Common myeloid progenitor, CD34-positive (primary cell): Measurements from ENCODE around the gene HAX1.
"Not testable (repeated sequence)": the region's sequence is repeated elsewhere in the genome, so short reads cannot be mapped to it uniquely, and the experiment has no call there.

Source experiments
- CTCF ChIA-PET: fragments of 350-600 bp; sonication (Branson Sonifier 250); formaldehyde crosslinking; loops from one replicate; lab custom pipeline; 2021; ENCODE audit warnings: antibody characterized with exemption; lab: Charles Lee
- POLR2A ChIA-PET: fragments of 350-600 bp; sonication (Branson Sonifier 250); formaldehyde crosslinking; loops from one replicate; lab custom pipeline; 2021; ENCODE audit warnings: antibody characterized with exemption; lab: Charles Lee
- DNase-seq, 3 donors: peaks; one replicate each; pipeline versions ENCODE4 v3.0.0 to v3.0.0-alpha.2; 2013
- H3K27ac ChIP-seq, 2 experiments: 1 replicate in 1 of 2; 2 replicates in 1 of 2; pipeline ENCODE4 v1.7.0; 2013; ENCODE audit warnings: inconsistent platforms in 2 of 2, low read length in 2 of 2, mild to moderate bottlenecking in 2 of 2, low read depth in 1 of 2, moderate library complexity in 1 of 2; ENCODE audit not compliant: severe bottlenecking in 2 of 2, insufficient read depth in 1 of 2, poor library complexity in 1 of 2
- H3K27me3 ChIP-seq, 5 experiments: replicated peaks in 2 of 5; 1 replicate in 3 of 5; 2 replicates in 2 of 5; pipeline versions ENCODE4 v1.6.1 to v1.7.0; 2013; ENCODE audit warnings: low read length in 4 of 5, mild to moderate bottlenecking in 2 of 5, moderate library complexity in 2 of 5, inconsistent platforms in 1 of 5; ENCODE audit not compliant: insufficient read depth in 5 of 5, control insufficient read depth in 4 of 5
- H3K36me3 ChIP-seq, 4 experiments: 1 replicate in 2 of 4; 2 replicates in 2 of 4; pipeline versions ENCODE4 v1.6.1 to v1.7.0; 2013; ENCODE audit warnings: low read length in 3 of 4, control low read depth in 1 of 4, mild to moderate bottlenecking in 1 of 4; ENCODE audit not compliant: control insufficient read depth in 4 of 4, insufficient read depth in 4 of 4
- H3K4me1 ChIP-seq, 4 experiments: 1 replicate in 3 of 4; 2 replicates in 1 of 4; pipeline versions ENCODE4 v1.6.1 to v1.7.1; 2013; ENCODE audit warnings: low read length in 3 of 4, mild to moderate bottlenecking in 3 of 4, control low read depth in 1 of 4, inconsistent platforms in 1 of 4, moderate library complexity in 1 of 4; ENCODE audit not compliant: control insufficient read depth in 4 of 4, insufficient read depth in 4 of 4; ENCODE audit errors: control extremely low read depth in 1 of 4
- H3K4me3 ChIP-seq, 7 experiments: 1 replicate in 4 of 7; 2 replicates in 3 of 7; pipeline versions ENCODE4 v1.5.1 to v1.7.0; 2013; ENCODE audit warnings: mild to moderate bottlenecking in 7 of 7, low read length in 6 of 7, moderate library complexity in 6 of 7, inconsistent platforms in 2 of 7, low read depth in 2 of 7, control low read depth in 1 of 7; ENCODE audit not compliant: insufficient read depth in 4 of 7, control insufficient read depth in 1 of 7; ENCODE audit errors: extremely low read depth in 1 of 7
- H3K9me3 ChIP-seq, 5 experiments: 1 replicate in 4 of 5; 2 replicates in 1 of 5; pipeline versions ENCODE4 v1.6.1 to v1.7.1; 2013; ENCODE audit warnings: low read length in 4 of 5, mild to moderate bottlenecking in 2 of 5, inconsistent platforms in 1 of 5, low read depth in 1 of 5, moderate library complexity in 1 of 5; ENCODE audit not compliant: control insufficient read depth in 4 of 5, insufficient read depth in 2 of 5; ENCODE audit errors: control extremely low read depth in 1 of 5
- WGBS: methylation state at CpG from one replicate; pipeline ENCODE4 v1.1.5; 2013; ENCODE audit not compliant: insufficient coverage; 5-methylcytosine and 5-hydroxymethylcytosine counted together

The HAX1 gene

DNA sequence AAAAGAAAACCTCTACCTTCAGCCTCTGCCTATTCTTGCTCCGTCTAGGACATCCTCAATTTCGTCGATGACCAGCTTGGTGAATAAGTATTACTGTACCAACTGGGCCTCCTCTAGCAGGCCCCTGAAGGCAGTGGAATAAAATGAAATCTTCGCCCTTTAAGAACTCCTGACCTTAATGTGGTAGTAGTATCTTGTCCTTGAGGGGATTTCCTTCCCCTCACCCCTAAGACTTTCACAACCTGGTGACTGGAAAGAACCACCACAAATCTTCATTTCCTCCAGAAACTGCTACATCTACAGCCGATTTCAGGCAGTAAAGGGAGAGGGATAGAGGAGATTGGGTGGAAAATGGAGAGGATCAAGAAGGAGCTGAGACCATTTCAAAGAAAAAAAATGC, 1.6 kb upstream of the HAX1 start:
- Histone ChIP-seq H3K9me3 (no peaks in the 10 kb centered on the region), H3K4me1 (peaks cover 0 to 19% (median 17%) of the 10 kb centered on the region in 4 experiments), H3K27me3 (no peaks in the 10 kb centered on the region), H3K27ac (peak overlapping the region; percentile 33 to 93), H3K4me3 (no peak overlapping the region), H3K36me3 (peaks cover 11 to 56% (median 38%) of the 10 kb centered on the region in 4 experiments)
- ChIA-PET CTCF (interaction anchor here (0.7 to 4.1 kb wide), 9 partner anchors 8 to 80 kb away, joined by 3 to 28 read pairs (median 5); no protein-coding TSS in a partner anchor), POLR2A (interaction anchor here (0.7 to 1.1 kb wide), 2 partner anchors 40 to 67 kb away, joined by 3 read pairs; no protein-coding TSS in a partner anchor)
- no CpG with 5 or more reads among the region's 5 CpGs for WGBS
- no peak for DNase-seq

DNA sequence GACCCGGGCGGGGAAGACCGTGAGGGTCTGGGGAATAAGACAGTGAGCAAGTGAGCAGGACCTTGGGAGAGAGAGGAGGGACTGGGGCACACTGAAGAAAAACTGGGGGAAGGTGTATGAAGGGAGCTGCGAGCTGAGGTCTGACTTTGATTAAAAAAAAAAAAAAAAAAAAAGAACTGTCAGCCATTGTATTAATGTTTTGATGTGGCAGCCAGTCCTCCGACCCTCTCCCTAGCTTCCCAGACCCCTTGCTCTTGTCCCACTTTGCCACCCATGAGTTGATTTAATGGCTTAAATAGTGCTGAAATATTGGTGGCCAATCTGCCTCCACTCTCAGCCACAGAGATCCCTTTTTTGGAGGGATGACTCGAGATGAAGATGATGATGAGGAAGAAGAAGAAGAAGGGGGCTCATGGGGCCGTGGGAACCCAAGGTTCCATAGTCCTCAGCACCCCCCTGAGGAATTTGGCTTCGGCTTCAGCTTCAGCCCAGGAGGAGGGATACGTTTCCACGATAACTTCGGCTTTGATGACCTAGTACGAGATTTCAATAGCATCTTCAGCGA, 652 bp downstream of the HAX1 start:
- Histone ChIP-seq H3K27ac (peak overlapping the region; percentile 87 to 93), H3K27me3 (no peaks in the 10 kb centered on the region), H3K36me3 (peaks cover 5 to 43% (median 30%) of the 10 kb centered on the region in 4 experiments), H3K9me3 (no peaks in the 10 kb centered on the region), H3K4me1 (peaks cover 0 to 19% (median 17%) of the 10 kb centered on the region in 4 experiments), H3K4me3 (peak overlapping the region; percentile 89 to 100 (median 96))
- POLR2A ChIA-PET = no interaction called here
- DNase-seq = no peak
- 52% methylated on average over 10 of the region's 13 CpGs for WGBS
- CTCF ChIA-PET = interaction anchor here (1.0 to 4.1 kb wide), 8 partner anchors 48 to 476 kb away, joined by 3 to 28 read pairs (median 4); partner anchors contain the start of genes AQP10 and ATP8B2

DNA sequence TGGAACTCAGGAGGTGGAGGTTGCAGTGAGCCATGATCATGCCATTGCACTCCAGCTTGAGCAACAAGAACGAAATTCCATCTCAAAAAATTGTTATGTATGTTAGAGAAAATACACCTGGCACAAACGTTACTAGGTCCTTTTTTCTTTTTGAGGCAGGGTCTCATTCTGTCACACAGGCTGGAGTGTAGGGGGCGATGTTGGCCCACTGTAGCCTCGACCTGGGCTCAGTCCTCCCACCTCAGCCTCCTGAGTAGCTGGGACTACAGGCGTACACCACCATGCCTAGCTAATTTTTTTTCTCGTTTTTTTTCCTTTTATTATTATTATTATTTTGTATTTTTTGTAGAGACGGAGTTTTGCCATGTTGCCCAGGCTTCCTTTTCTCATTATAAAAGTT, 4.4 kb downstream of the HAX1 start:
- peaks cover 4 to 16% (median 10%) of the 10 kb centered on the region in 4 experiments for H3K36me3 ChIP-seq
- 100% methylated on average over 2 of the region's 7 CpGs for WGBS
- H3K27ac ChIP-seq = no peak overlapping the region
- DNase-seq = peak; percentile 45 to 65 (median 63)
- no peaks in the 10 kb centered on the region for H3K27me3 ChIP-seq
- CTCF ChIA-PET = interaction anchor here (0.5 to 2.3 kb wide), 7 partner anchors 10 to 270 kb away, joined by 3 to 15 read pairs (median 3); partner anchors contain the start of gene ATP8B2
- H3K4me1 ChIP-seq = peaks cover 0 to 14% (median 13%) of the 10 kb centered on the region in 4 experiments
- POLR2A ChIA-PET = no interaction called here
- no peaks in the 10 kb centered on the region for H3K9me3 ChIP-seq
- no peak overlapping the region for H3K4me3 ChIP-seq

DNA sequence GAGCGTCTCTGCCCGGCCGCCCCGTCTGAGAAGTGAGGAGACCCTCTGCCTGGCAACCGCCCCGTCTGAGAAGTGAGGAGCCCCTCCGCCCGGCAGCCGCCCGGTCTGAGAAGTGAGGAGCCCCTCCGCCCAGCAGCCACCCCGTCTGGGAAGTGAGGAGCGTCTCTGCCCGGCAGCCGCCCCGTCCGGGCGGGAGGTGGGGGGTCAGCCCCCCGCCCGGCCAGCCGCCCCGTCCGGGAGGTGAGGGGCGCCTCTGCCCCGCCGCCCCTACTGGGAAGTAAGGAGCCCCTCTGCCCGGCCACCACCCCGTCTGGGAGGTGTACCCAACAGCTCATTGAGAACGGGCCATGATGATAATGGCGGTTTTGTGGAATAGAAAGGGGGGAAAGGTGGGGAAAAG, 15.2 kb downstream of the HAX1 start:
- WGBS = no CpG with 5 or more reads among the region's 30 CpGs
- H3K9me3 ChIP-seq, H3K27me3 ChIP-seq, H3K4me3 ChIP-seq, H3K4me1 ChIP-seq, H3K27ac ChIP-seq, DNase-seq, POLR2A ChIA-PET, H3K36me3 ChIP-seq: not testable (repeated sequence)
- CTCF ChIA-PET = interaction anchor here (1.6 kb wide), 1 partner anchor 11 kb away, joined by 3 read pairs; no protein-coding TSS in a partner anchor

DNA sequence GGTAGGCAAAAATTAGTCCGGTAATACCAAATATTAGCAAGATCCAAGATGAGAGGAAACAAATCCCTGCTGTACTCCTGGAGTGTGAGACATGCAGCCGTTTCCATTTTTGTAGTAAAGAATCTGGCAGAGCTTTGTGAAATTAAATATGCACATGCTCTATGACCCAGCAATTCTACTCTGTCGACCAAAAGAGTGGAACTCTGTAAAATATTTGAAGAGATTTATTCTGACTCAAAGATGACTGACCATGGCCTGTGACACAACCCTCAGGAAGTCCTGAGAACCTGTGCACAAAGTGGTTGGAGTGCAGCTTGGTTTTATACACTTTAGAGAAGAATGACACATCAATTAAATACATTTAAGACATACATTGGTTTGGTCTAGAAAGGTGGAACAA, 16.2 kb downstream of the HAX1 start:
- H3K9me3 ChIP-seq = peaks cover 0 to 1% (median 0%) of the 10 kb centered on the region in 5 experiments
- WGBS = 43% methylated on average over 1 of the region's 3 CpGs
- H3K36me3 ChIP-seq = no peaks in the 10 kb centered on the region
- H3K27ac ChIP-seq = no peak overlapping the region
- ChIA-PET POLR2A (no interaction called here), CTCF (interaction anchor here (0.6 kb wide), 1 partner anchor 16 kb away, joined by 3 read pairs; no protein-coding TSS in a partner anchor)
- DNase-seq = peak in 1 of 3 donors; percentile 14
- H3K4me3 ChIP-seq = no peak overlapping the region
- H3K27me3 ChIP-seq = no peaks in the 10 kb centered on the region
- H3K4me1 ChIP-seq = no peaks in the 10 kb centered on the region

DNA sequence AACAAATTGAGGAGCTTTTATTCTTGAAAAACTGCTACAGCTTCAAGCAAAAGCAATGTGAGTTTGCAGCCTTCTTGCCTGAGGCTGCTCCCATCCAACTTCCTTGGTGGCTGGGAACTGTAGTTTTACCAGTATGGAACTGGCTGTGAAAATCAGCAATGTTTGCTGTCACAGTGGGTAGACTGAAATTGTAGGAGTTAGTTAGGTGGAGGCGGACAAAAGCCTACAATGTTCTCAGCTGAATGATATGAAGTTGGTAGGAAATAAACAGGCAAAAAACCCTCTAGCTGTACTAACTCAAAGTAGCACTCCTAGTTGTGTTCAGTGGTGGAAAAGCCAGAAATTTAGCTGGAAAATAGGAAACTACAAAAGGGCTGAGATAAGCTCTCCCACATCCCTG, 18.5 kb downstream of the HAX1 start:
- H3K4me3 ChIP-seq = no peak overlapping the region
- DNase-seq = no peak
- no peaks in the 10 kb centered on the region for H3K4me1 ChIP-seq
- H3K27ac ChIP-seq = no peak overlapping the region
- peaks cover 0 to 11% (median 6%) of the 10 kb centered on the region in 5 experiments for H3K9me3 ChIP-seq
- CTCF ChIA-PET = interaction anchor here (1.4 kb wide), 2 partner anchors 25 to 46 kb away, joined by 3 to 5 read pairs; no protein-coding TSS in a partner anchor
- no peaks in the 10 kb centered on the region for H3K36me3 ChIP-seq
- POLR2A ChIA-PET = interaction anchor here (0.6 kb wide), 1 partner anchor 23 kb away, joined by 7 read pairs; no protein-coding TSS in a partner anchor
- H3K27me3 ChIP-seq = no peaks in the 10 kb centered on the region
- 80% methylated on average over 1 of the region's 1 CpG for WGBS
